ENCODE data around the gene FAM111A. TPM values are rescaled to one million over a fixed set of nuclear protein-coding genes. Genes with fewer than 3 reads are reported as not detected.

Gene FAM111A
- total and polyA plus RNA-seq, 2 donors (not counting 3 experiments of a cell fraction or from before 2014, with no cell fraction given), result 20.1 to 57.4 TPM

DNA sequence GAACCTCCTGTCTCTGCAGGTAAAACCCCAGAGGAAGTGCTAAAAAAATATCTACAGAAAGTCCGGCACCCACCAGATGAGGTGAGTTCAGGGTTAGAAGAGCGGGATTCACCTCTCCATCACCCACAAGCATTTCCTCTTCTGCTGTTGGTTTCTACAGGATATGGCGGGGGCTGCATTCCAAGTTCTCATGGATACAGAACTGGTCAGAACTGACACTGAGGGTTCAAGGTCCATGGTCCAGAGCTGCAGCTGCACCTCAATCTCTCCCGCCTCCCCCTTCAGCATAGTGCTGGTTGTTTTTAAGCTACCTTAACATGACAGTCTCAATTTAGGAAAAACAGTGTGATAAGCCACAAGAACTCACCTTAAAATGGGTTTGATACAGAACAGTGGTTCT lies 48.4 kb downstream of the FAM111A start:
- DNase-seq (ENCODE audit: low read depth, low spot score) (no peak), FAIRE-seq (no peak)
- no TSS peak for BruUV-seq (replicated peaks)
- Histone ChIP-seq H3K36me3 (ENCODE audit: control insufficient read depth in 2 of 2, extremely low read depth in 1 of 2, insufficient read depth in 2 of 2, low read length in 2 of 2) (no peaks in the 10 kb centered on the region), H3K4me2 (ENCODE audit: insufficient read depth, low read length) (no peak overlapping the region), H2AFZ (ENCODE audit: low read depth, low read length) (no peak overlapping the region), H3K9ac (replicated peaks; ENCODE audit: extremely low read depth, insufficient read depth, low read length) (no peak overlapping the region), H3K9me3 (replicated peaks; ENCODE audit: control insufficient read depth, insufficient read depth, low read length) (no peaks in the 10 kb centered on the region), H3K79me2 (ENCODE audit: control insufficient read depth, insufficient read depth, low read length) (no peaks in the 10 kb centered on the region), H3K9me1 (replicated peaks; ENCODE audit: control insufficient read depth, extremely low read depth, insufficient read depth, low read length) (no peaks in the 10 kb centered on the region), H3K4me3 (replicated peaks in 1 of 3; ENCODE audit: insufficient read depth in 1 of 3, low read depth in 1 of 3, low read length in 3 of 3) (no peak overlapping the region), H3K4me1 (ENCODE audit: control insufficient read depth, extremely low read depth, insufficient read depth, low read length) (peaks cover 2% of the 10 kb centered on the region), H3K27ac (ENCODE audit: insufficient read depth, low read depth, low read length) (no peak overlapping the region), H3K27me3 (ENCODE audit: control insufficient read depth in 2 of 2, insufficient read depth in 2 of 2, low read length in 2 of 2) (peaks cover 7 to 10% of the 10 kb centered on the region in 2 experiments), H4K20me1 (replicated peaks; ENCODE audit: control insufficient read depth, extremely low read depth, insufficient read depth, low read length) (no peaks in the 10 kb centered on the region)
- dilution Hi-C loops (cut with MboI; ENCODE audit: extremely low pct_ligation_motif_present, low sequenced_read_pairs) (no loop called here), intact Hi-C loops (cut with micrococcal nuclease) (no loop called here)
- CTCF ChIA-PET, result interaction anchor here (1.2 to 2.2 kb wide), 3 partner anchors 14 to 33 kb away, joined by 4 to 6 read pairs (median 5); no protein-coding TSS in a partner anchor
- POLR2A ChIA-PET, result no interaction called here
- no peak for TF ChIP-seq JUN (IDR thresholded peaks at IDR 0.05; ENCODE audit: borderline replicate concordance, insufficient read depth, insufficient read length, low read depth)
- TF ChIP-seq, protein P1, sequence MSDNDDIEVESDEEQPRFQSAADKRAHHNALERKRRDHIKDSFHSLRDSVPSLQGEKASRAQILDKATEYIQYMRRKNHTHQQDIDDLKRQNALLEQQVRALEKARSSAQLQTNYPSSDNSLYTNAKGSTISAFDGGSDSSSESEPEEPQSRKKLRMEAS (IDR thresholded peaks at IDR 0.05; ENCODE audit: insufficient read depth, insufficient read length), result no peak
- no peak for TF ChIP-seq POLR2AphosphoS5 (IDR thresholded peaks at IDR 0.05; ENCODE audit: insufficient read depth, low read depth, low read length)
- TF ChIP-seq CTCF (IDR thresholded peaks at IDR 0.05; ENCODE audit: extremely low read depth in 1 of 2, insufficient read depth in 1 of 2, low read depth in 1 of 2, low read length in 2 of 2), result no peak
- TF ChIP-seq MYC (IDR thresholded peaks at IDR 0.05; ENCODE audit: low read depth, low read length), result no peak
- TF ChIP-seq POLR2A (IDR thresholded peaks at IDR 0.05; ENCODE audit: low read depth, low read length), result no peak
- no peak for TF ChIP-seq GATA2 (IDR thresholded peaks at IDR 0.05; ENCODE audit: insufficient read depth, insufficient read length, low read depth, low read length)
- no peak for TF ChIP-seq EZH2 (IDR thresholded peaks at IDR 0.05; ENCODE audit: borderline replicate concordance, low read depth, low read length, severe bottlenecking)
- no peak for TF ChIP-seq FOS (IDR thresholded peaks at IDR 0.05; ENCODE audit: borderline replicate concordance, insufficient read depth, low read length)

Measured in endothelial cell of umbilical vein (primary cell).